Stimulated activated CD8-positive, alpha-beta memory T cell treated with anti-CD3 and anti-CD28 coated beads, Interleukin-4, amount 100 ng/mL, for 4 hours (primary cell): ENCODE data around the gene HAUS2.

Experiments used
- DNase-seq, 2 donors: peaks; one replicate each; pipeline ENCODE4 v3.0.0-alpha.2; 2020; ENCODE audit warnings: low read depth in 2 of 2, low spot score in 1 of 2

Gene HAUS2

GRCh38 chr15:42605796-42606195 is 57.2 kb downstream of the HAUS2 start:
- no peak for DNase-seq

- peak in 1 of 2 donors; percentile 30 for DNase-seq
Measured at GRCh38 chr15:42608110-42608531, 59.5 kb downstream of the HAUS2 start.

GRCh38 chr15:42608752-42609488 is 60.3 kb downstream of the HAUS2 start:
- DNase-seq, result no peak

GRCh38 chr15:42611532-42611931 is 62.9 kb downstream of the HAUS2 start:
- DNase-seq, result no peak

- no peak for DNase-seq
Measured at GRCh38 chr15:42612367-42612912, 63.8 kb downstream of the HAUS2 start.

GRCh38 chr15:42616107-42616506 is 67.5 kb downstream of the HAUS2 start:
- DNase-seq, result no peak
